ENCODE measurements around the gene ATL3.
"Not testable (repeated sequence)": the region's sequence is repeated elsewhere in the genome, so short reads cannot be mapped to it uniquely, and the experiment has no call there.

ATL3 gene

GRCh38 chr11:63583357-63583677 lies 87.9 kb downstream of the ATL3 start:
- no peak for DNase-seq

- DNase-seq, result not testable (repeated sequence)
Measured at GRCh38 chr11:63581224-63581623, 90.0 kb downstream of the ATL3 start.

- DNase-seq, result not testable (repeated sequence)
Measured at GRCh38 chr11:63578882-63579281, 92.3 kb downstream of the ATL3 start.

GRCh38 chr11:63574856-63575602 lies 96.1 kb downstream of the ATL3 start:
- DNase-seq, result no peak
